ENCODE measurements around the gene PACRG. TPM values are rescaled to one million over a fixed set of nuclear protein-coding genes. Genes with fewer than 3 reads are reported as not detected.

Gene PACRG
- total RNA-seq, 1 experiment from 2014 or later: 0.26 TPM

DNA sequence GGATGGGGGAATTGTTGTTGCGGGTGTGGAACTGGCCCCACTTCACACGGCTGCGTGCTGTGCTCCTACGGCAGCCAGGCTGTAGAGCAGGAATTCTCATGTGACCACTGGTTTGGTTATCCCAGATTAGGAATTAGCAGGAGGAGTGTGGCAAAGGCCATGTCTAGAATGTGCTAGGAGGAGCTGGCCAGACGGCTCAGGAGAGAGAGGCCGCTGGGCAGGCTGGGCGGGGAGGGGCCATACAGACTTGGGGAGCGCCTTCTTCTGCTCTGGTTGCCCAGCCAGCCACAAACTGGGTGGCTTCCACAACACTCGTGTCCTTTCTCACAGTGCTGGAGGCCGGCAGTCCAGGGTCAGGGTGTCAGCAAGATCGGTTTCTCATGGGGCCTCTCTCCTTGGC lies 441.7 kb downstream of the PACRG start:
- Histone ChIP-seq H4K91ac (ENCODE audit: insufficient read length, low read depth, low read length) (no peak overlapping the region), H3K27me3 (ENCODE audit: insufficient read depth, low read length) (no peaks in the 10 kb centered on the region), H3K14ac (ENCODE audit: insufficient read depth, low read length) (no peak overlapping the region; the same call in 1 of the 2 replicates), H2BK120ac (ENCODE audit: low read depth, low read length, poor library complexity, severe bottlenecking) (no peak overlapping the region), H3K79me2 (ENCODE audit: insufficient read depth, low read length) (no peaks in the 10 kb centered on the region), H2AFZ (ENCODE audit: low read length) (no peak overlapping the region), H3K4me2 (ENCODE audit: insufficient read depth, insufficient read length, low read length) (no peak overlapping the region), H3K23ac (ENCODE audit: insufficient read length, low read depth, low read length) (no peak overlapping the region), H2BK15ac (ENCODE audit: low read depth, low read length) (no peak overlapping the region), H3K27ac (ENCODE audit: insufficient read length, low read depth, low read length) (no peak overlapping the region), H3K4me1 (ENCODE audit: insufficient read depth, low read length) (no peaks in the 10 kb centered on the region), H4K20me1 (ENCODE audit: control insufficient read depth, insufficient read depth, insufficient read length) (no peaks in the 10 kb centered on the region), H2BK12ac (ENCODE audit: insufficient read length, low read depth, low read length) (no peak overlapping the region), H3K18ac (ENCODE audit: insufficient read length, low read depth, low read length) (no peak overlapping the region), H2AK5ac (ENCODE audit: insufficient read length, low read length) (no peak overlapping the region), H2BK5ac (ENCODE audit: insufficient read length, low read length) (no peak overlapping the region), H3T11ph (ENCODE audit: low read length) (no peak overlapping the region), H3K4ac (ENCODE audit: low read depth, low read length) (no peak overlapping the region), H3K9ac (ENCODE audit: extremely low read depth, insufficient read length, low read length) (no peak overlapping the region), H3K56ac (ENCODE audit: insufficient read length, low read depth, low read length) (no peak overlapping the region), H4K8ac (replicated peaks; ENCODE audit: insufficient read length, low read depth, low read length) (no peak overlapping the region), H3K23me2 (ENCODE audit: insufficient read length, low read depth, low read length, poor library complexity, severe bottlenecking) (no peaks in the 10 kb centered on the region), H3K9me3 (ENCODE audit: control insufficient read depth, low read depth, low read length) (no peaks in the 10 kb centered on the region), H3K79me1 (ENCODE audit: insufficient read depth, low read depth, low read length, poor library complexity, severe bottlenecking) (no peaks in the 10 kb centered on the region), H4K5ac (ENCODE audit: insufficient read length, low read depth, low read length) (peak overlapping the region; percentile 65), H2BK20ac (ENCODE audit: low read depth, low read length, poor library complexity, severe bottlenecking) (no peak overlapping the region)
- Mint-ChIP-seq H3K9me3 (peaks cover 4 to 8% of the 10 kb centered on the region in 2 experiments; a peak in 3 of 5 replicates), H3K27me3 (ENCODE audit: low read depth) (no peaks in the 10 kb centered on the region), H3K4me3 (no peak overlapping the region), H3K4me1 (no peaks in the 10 kb centered on the region), H3K36me3 (ENCODE audit: insufficient read depth in 1 of 3, low read depth in 3 of 3) (peaks cover 0 to 9% (median 0%) of the 10 kb centered on the region in 3 experiments; a peak in 3 of 7 replicates), H3K27ac (peak overlapping the region in 1 of 3 experiments; percentile 9; a peak in 1 of 7 replicates)
- whole genome bisulfite sequencing (ENCODE audit: extremely low coverage, insufficient read length, low lambda C conversion rate): no CpG with 5 or more reads among the region's 11 CpGs
- TF ChIP-seq CTCF (conservative IDR thresholded peaks at IDR 0.05): no peak
- DNase-seq: no peak
